D341Med (cell line): ENCODE measurements around the gene THADA.
"Not testable (repeated sequence)": the region's sequence is repeated elsewhere in the genome, so short reads cannot be mapped to it uniquely, and the experiment has no call there.

Experiments used
- DNase-seq: peaks from one replicate; pipeline ENCODE4 v3.0.0; 2012; ENCODE audit warnings: low spot score

THADA gene

GRCh38 chr2:43207553-43208300, 388.1 kb downstream of the THADA start:
- no peak for DNase-seq

DNA sequence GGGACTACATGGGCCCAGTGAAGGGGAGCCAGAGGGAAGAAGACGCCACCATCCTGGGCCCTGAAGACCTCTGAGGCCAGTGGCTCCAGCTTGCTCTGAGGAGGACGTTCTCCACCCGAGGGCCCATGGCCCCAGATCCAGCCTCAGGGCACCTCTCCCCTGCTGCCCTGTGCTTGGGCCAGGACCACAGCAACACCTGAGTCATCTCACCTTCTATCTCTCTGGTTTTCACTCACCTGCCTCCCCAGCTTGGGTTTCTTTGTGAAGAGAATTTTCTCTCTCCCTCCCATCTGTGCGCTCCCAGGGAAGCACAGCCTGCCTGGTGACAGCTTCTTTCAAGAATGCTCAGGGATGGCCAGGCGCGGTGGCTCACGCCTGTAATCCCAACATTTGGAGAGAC, 389.2 kb downstream of the THADA start:
- no peak for DNase-seq

- DNase-seq = no peak
Measured at GRCh38 chr2:43203373-43203772, 392.5 kb downstream of the THADA start.

DNA sequence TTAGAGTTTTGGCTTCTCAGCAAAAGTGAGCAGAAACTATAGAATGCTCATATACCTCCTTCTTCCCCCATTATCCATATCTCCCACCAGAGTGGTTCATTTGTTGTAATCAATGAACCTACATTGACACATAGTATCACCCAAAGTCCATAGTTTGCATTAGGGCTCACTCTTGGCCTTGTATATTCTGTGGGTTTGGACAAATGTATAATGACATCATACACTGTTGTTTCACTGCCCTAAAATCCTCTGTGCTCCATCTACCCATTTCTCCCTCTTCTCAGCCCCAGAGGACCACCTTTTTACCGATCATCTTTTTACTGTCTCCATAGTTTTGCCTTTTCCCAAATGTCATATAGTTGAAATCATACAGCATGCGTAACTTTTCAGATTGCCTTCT, 393.5 kb downstream of the THADA start:
- no peak for DNase-seq

DNA sequence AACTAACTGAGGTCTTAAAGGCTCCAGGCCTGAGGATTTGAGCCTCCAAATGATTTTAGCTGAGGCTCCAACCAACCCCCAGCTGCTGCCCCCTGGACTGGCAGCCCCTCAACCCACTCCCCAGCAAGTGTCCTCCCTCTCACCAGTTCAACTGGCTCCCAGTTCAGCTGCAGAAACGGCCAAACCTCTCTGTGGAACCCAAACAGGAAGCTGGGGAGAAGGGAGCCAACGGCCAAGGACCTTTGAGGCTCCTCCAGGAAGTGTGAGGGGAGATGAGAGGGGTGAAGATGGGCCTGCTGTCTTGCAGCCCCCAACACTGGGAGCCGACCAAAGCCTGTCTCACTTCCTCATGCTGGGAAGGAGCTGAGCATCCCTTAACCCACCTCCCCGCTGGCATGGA, 394.3 kb downstream of the THADA start:
- no peak for DNase-seq

DNA sequence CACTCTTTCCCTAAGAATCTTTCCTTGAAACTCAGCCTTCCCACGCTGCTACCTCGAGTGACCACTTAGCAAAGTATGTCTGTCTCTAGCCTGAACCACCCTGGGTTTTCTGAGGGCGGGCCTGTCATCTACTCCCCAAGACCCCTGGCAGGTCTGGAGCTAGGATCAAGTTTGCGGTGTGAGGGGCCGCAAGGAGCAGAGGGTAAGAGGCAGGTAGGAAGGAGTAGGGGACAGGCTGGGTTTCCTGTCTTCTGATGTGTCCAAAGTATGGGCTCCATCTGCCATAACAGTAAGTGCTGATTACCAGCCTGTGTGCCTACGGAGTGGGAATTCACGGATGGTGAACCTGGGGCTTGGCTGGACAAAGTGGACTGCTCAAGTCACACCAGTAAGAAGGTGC, 394.8 kb downstream of the THADA start:
- DNase-seq = no peak

DNA sequence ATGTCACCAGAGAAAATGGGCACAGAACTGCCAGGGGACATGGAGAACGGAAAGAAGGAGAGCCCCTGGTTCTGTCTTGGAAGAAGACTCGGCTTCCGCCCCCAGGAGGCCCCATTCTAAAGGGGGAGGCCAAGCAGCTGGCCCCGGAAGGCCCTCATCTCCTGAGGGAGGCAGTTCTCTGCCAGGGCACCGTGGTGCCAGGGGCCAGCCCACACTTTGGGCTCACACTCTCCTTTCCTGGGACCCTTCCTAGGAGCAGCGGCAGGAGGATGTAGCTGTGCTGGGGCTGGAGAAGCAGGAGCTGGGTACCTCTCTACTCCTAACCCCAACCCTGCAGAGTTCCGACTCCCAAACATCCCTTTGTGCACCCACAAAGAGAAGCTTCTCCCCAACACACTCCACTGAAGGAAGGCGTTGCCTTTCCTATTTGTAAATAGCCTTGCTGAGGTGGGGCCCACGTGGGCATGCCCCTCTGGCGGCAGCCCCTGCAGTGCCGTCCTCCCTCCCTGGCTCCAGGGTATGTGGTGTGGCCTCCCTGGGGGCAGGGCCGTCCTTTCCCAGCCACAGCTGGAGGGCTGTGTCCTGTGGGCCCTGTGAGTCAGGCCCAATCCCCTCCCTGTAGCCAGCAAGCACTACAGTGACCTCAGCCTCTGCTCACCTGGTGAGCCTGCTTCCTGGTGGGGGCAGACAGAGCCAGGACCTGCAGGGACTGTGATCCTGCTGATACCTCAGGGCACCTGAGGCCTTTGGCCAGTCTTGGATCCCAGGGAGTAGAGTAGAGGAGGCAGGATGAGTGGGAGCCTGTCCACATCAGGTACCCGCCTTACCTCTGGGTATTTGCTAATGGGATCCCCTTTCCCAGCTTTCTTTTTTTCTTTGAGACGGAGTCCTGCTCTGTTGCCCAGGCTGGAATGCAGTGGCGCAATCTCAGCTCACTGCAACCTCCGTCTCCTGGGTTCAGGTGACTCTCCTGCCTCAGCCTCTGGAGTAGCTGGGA, 396.0 kb downstream of the THADA start:
- DNase-seq = no peak

- DNase-seq = no peak
Measured at GRCh38 chr2:43198263-43198662, 397.6 kb downstream of the THADA start.

GRCh38 chr2:43197588-43197896, 398.3 kb downstream of the THADA start:
- DNase-seq = no peak

- no peak for DNase-seq
Measured at GRCh38 chr2:43196768-43197587, 398.9 kb downstream of the THADA start.

DNA sequence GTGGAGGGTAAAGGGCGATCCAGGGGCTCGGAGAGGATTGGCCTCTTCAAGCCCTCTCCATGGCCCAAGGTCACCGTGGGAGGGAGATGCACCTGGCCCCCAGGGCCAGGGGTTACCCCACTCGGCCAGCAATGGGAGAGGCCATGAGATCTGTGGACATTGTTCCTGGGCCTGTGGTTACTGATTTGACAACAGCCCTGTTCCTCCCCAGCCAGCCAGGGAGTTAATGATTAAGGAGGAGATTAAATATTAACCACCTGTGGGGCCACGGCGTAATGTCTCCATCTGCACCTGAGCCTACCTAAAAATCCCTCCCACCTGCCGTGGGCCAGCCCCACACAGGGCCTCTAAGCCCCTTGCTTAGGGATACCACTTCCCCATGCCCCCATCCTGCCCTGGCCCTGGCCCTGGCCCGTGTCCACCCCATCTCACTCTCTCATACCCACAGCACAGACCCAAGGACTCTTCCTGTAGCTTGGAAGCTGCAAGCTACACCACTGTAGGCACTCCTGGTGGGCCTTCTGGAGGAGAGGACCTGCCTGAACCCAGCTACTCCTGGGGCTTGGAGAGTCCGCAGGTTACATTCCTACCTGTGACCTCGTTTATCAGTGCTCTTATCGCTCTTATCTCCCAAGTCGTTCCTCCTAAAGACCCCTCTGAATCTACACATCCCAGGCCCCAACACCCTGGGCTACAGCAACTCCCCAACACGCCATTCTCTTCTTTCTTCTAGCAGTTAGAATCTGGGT, 401.5 kb downstream of the THADA start:
- no peak for DNase-seq

DNA sequence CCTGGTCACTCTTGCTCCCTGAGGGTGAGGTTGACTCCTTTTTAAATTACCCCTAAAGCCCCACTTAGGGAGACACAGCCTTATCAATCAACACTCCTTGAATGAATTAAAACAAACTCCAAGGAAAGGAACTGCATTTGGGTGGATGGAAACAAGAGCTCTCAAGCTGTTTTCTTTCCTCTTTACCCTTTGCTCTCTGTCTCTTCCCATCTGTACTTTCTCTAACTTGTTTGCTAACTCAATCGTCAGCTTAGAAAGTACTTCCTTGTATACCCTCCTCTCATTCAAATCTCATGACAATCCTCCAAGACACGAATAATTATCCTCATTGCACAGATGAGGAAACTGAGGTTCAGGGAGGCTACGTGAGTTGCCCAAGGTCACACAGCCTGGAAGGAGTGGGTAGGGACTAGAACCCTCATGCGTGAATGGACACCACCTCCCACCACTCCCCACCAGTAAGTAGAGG, 402.2 kb downstream of the THADA start:
- no peak for DNase-seq

- no peak for DNase-seq
Measured at GRCh38 chr2:43192744-43193651, 402.8 kb downstream of the THADA start.

DNA sequence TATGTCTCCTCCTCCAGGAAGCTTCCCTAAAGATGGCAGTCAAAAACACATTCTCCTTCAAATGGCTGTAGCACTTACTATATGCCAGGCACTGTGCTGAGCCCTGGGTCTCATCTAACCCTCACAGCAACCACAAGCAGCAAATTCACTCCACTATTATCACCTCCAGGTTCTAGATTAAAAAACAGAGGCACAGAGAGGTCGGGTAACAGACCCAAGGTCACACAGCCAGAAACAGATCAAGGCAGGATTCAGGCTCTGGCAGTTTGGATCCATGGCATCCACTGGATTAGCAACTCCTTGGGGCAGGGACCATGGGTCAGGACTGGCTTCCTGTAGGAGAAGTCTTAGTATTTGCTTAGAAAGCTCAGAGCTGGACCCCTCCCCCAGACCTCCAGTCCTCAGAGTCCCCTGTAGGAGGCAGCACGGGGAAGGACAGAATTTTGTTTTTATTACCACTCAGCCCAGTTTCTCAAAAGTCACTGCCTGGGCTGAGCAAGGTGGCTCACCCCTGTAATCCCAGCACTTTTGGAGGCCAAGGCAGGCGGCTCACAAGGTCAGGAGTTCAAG, 403.8 kb downstream of the THADA start:
- no peak for DNase-seq

- no peak for DNase-seq
Measured at GRCh38 chr2:43190311-43191052, 405.4 kb downstream of the THADA start.

GRCh38 chr2:43189861-43190260, 406.0 kb downstream of the THADA start:
- DNase-seq = not testable (repeated sequence)

DNA sequence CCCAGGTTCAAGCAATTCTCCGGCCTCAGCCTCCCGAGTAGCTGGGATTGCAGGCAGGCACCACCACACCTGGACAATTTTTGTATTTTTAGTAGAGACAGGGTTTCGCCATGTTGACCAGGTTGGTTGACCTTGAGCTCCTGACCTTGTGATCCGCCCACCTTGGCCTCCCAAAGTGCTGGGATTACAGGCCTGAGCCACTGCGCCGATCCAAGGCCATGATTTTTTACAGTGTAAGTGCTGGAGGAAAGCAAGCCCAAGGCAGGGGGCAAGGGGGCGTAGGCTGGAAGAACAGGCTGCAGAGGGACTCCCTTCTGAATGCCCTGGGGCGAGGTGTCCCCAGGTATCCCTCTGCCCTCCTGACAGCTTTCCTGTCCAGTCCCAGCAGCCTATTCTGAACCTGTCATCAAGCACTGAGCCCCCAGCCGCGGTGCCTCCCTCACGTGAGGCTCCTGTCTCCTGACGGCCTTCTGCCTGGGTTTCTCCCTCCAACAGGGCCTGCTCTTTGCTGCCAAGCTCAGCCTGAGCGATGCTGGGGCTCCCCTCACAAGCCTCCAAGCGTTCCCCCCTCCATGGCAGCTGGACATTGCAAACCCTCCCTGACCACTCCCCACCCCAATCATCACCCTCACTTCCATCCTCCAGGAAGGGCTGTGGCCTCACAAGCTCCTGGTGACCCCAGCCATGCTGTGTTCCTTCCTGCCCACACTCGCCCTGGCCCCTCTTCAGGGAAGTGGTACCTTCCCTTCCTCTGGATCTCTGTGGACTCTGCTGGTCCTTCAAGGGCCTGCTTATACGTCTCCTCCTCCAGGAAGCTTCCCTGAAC, 407.1 kb downstream of the THADA start:
- no peak for DNase-seq

DNA sequence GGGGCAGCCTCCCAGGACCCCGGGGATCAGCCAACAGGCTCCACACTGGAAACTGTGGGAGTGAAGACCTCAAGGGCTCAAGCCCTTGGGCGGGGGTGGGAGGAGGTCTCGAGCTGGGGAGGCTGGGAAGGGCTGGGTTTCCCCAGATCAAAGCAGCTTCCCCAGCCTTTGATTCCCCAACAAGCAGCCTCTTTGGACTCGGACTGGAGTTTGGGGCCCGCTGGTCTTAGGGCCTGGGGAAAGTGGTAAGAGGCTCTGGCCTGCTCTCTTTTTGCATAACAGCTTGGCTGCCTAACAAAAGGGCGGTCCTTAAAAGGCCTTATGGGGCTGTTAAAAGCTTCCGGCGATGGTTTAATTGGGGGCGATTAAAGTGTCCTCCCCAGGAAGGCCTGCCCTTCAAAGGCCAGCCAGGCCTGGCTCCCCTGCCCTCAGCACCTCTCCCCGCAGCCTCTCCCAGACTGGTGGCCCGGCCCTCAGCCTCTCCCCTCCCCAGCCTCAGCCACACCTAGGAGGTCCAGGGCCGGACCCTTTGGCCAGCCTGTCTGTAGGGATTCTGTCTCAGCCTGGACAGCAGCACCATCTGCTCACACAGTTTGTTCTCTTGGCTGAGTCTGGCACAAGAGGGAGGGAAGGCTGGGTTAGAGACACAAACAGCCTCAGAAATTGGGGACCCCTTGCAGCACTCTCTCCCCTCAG, 409.0 kb downstream of the THADA start:
- DNase-seq = no peak
